GM19467 (cell line): ENCODE results near the gene TGM4.

ENCODE experiments used
- ATAC-seq: cut with Tn5 transposase; IDR thresholded peaks from one replicate; pipeline ENCODE4 v1.9.1; 2021; ENCODE audit warnings: mild to moderate bottlenecking, moderate library complexity; ENCODE audit not compliant: unreplicated experiment

Gene TGM4

DNA sequence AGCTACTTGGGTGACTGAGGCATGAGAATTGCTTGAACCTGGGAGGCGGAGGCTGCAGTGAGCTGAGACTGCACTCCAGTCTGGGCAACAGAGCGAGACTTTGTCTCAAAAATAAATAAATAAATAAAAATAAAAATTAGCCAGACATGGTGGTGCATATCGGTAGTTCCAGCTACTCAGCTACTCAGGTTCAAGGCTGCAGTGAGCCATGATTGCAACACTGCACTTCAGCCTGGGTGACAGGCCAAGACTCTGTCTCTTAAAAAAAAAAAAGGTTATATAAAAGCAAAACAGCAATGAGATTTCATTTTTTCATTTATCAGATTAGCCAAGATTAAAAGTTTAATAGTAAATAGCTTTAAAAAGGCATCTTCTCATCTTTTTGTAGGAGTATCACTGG, 2.9 kb downstream of the TGM4 start:
- ATAC-seq: no peak

- ATAC-seq: no peak
Observed at GRCh38 chr3:44880284-44880683, 5.9 kb downstream of the TGM4 start.

DNA sequence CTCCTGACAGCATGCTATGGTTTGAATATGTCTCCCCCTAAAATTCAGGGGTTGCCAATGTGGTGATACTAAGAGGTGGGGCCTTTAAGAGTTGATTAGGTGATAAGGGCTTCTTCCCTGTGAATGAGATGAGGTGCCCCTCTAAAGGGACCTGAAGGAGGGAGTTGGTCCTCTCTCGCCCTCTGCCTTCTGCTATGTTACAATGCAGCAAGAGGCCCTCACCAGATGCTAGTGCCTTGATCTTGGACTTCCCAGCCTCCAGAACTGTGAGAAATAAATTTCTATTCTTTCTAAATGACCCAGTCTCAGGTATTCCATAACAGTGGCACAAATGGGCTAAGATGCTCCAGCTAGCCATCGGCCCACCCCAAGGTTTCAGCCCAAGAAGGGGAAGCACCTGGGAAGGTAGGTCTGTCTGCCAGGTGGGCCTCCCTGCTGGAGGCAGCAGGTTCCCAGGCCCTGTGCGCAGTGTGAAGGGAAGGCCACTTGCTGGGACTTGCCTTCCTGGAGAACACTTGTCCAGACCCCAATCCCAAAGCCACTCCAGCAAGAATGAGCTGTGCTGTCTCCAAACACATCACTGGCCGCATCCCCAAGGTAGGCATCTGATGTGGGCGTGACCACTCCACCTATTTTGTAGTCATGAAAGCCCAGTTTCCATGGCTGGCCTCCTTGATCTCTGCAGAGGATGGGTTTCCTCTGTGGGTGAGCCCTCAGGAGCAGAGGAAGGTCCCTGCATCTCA, 9.0 kb downstream of the TGM4 start:
- no peak for ATAC-seq

GRCh38 chr3:44883999-44884431, 9.6 kb downstream of the TGM4 start:
- no peak for ATAC-seq

DNA sequence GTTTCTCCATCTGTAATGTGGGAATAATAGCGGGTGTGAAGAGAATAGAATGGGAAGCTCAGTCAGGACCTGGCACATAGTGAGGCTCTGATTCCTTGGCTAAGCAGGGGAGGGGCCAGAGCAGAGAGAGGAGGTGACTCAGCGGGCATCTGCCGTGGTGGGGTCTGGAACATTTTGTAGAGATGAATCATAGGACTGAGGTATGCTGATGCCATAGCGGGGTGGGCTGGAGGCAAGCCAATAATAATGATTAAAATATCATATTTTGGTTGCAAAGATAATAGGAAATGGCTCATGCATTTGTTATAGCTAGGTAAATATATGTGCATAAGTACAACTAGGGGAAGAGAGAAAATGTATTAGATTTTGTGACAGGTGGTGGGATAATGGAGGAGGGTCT, 11.2 kb downstream of the TGM4 start:
- no peak for ATAC-seq

- no peak for ATAC-seq
Observed at GRCh38 chr3:44886561-44886960, 12.2 kb downstream of the TGM4 start.

- no peak for ATAC-seq
Observed at GRCh38 chr3:44887101-44887500, 12.7 kb downstream of the TGM4 start.

- ATAC-seq: no peak
Observed at GRCh38 chr3:44890258-44890657, 15.8 kb downstream of the TGM4 start.

GRCh38 chr3:44890852-44891251, 16.4 kb downstream of the TGM4 start:
- no peak for ATAC-seq

- no peak for ATAC-seq
Observed at GRCh38 chr3:44892689-44893088, 18.3 kb downstream of the TGM4 start.

DNA sequence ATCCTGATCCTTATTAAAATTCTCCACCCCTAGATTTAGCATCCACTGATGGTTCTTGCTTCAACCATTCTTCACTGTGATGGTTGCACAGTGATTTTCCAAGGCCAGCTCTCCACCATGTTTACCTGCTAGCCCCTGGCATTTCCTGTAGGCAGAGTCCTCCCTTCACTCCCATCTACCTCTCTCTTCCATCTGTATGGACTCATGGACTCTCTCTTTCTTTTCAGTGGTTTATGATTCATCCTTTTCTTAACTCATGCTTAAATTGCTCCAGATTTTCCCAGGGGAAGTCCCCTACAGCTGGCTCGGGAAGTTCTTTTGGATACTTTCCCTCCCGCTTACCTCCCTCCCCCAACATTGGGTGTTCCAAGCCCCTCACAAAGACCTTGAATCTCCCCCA, 18.7 kb downstream of the TGM4 start:
- ATAC-seq: no peak

DNA sequence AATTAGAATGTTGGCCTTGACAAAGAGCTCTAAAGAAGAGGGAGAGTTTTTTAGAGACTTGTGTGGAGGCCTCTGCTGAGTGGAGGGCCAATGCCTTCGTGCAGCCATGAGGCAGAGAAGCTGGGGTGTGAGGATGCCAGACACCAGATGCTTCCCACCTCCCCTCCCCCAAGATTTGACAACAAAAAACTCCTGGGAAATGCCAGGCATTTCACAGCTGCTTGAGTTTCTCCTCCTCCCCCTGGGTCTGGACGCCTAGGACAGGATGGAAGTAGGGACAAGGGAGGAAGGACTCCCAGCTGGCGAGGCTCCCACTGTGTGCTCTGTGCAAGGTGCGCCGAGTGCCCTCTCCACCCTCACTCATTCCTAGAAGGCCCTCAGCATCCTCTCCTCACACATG, 20.1 kb downstream of the TGM4 start:
- ATAC-seq: no peak

DNA sequence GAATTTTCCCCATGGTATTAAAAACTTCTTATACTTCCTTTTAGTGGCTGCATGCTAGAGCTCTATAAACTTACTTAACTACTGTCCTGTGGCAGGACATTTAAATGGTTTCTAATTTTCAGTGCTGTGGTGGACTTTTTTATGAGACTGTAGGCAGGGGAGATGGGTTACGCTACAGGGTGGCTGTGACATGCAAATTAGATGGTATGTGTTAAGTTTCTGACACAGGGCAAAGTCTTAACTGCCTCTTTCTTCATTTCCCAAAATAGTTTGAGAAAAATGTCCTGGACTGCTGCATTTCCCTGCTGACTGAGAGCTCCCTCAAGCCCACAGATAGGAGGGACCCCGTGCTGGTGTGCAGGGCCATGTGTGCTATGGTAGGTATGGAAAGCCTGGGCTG, 22.0 kb downstream of the TGM4 start:
- ATAC-seq: no peak

DNA sequence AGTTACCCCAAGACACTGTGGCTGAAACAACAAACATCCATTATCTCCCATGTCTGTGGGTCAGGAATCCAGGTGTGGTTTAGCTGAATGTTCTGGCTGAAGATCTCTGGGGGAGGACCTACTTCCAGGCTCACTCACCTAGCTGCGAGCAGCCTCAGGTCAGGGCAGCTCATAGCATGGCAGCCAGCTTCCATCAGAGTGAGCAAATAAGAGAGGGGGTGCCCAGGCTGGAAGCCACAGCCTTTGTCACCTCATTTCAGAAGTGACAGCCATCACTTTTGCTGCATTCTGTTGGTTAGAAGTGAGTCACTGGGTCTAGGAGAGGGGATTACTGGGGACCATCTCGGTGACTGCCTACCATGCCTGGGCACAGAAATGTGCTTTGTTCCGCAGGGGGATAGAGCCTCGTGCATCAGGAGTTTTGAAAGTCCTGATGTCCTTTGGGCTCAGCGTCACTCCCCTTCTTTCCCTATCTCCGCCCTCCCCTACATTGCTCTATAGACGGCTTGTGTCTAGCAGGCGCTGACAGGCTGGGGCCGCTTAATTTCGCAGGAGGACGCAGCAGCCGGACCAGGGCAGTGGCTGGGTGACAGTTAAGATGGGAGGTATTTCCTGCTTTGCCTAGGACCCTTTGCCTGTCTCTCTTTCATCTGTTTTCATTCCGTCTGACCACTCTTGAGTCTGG, 25.4 kb downstream of the TGM4 start:
- no peak for ATAC-seq

DNA sequence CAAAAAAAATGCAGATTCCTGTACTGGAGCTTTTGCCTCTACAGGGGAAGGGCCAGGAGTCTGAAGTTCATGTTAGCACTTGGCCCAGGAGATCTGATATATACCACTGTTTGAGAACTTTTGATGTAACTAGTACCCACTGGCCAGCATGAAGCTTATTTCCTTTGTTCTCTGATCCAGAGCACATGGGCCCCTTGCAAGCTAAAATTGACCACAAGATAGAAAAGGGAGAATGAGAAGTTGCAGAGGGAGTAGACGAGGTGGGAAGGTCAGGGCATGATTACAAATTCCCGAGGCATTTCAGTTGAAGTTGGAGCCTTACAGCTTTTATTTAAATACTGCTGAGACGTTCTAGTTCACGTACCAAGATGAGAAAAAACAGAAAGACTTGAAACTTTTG, 28.2 kb downstream of the TGM4 start:
- no peak for ATAC-seq

GRCh38 chr3:44903314-44903713, 28.9 kb downstream of the TGM4 start:
- no peak for ATAC-seq

GRCh38 chr3:44903751-44904150, 29.3 kb downstream of the TGM4 start:
- no peak for ATAC-seq

DNA sequence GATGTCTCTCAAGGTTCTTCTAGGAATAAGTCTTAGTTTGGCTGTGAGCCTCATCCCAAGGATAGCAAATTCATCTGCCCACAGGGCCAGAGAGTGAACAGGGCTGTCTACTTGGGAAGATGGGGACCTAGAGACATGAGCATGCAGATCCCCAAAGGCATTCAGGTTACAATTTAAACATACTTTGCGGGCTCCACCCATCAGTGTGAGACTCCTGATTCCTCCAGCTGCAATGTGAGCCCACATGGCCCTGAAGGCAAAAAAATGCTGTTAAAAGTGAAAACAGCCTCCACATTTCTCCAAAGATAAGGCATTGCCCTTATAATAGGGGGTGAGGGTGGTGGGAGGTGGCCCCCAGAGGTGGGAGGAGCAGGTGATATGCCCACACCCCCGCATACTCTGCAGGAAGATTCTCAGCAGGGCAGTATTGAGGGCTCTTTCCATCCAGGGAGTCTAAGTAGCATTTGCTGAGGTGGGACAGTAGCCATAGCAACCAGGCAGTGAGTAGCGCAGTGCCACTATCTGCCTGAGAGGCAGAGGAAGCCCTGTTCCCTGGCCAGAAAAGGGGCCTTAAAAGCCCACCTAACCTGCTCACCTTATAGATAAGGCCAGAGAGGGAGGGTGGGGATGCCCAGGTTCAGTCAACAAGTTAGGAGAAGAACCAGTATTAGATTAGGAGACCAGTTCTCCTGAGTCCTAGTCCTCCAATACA, 31.2 kb downstream of the TGM4 start:
- ATAC-seq: no peak

DNA sequence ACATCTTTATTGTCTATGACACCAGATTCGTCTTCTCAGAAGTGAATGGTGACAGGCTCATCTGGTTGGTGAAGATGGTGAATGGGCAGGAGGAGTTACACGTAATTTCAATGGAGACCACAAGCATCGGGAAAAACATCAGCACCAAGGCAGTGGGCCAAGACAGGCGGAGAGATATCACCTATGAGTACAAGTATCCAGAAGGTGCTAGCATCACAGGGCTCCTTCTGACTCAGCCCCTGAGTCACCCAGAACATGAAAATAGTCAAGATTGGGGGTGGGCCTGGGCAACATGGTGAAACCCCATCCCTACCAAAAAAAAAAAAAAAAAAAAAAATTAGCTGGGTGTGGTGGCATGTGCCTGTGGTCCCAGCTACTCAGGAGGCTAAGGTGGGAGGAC, 32.6 kb downstream of the TGM4 start:
- ATAC-seq: no peak

DNA sequence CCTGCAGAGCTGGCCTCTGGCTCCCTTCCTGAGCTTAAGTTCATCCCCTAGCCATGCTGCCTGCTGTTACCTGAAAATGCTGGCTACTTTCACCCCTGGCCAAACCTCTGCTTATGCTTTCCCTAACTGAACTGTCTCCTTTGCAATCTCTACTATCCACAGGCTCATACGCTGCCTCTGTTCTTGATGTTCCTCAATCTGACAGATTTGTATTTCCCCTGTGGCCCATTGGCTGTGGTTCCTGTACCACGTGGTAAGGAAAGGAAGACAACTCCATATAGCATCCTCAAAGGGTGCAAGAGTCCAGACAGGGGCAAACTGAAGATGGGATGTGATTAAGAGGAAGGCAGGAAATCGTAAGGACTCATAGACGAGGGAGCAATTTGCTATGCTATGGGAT, 33.2 kb downstream of the TGM4 start:
- ATAC-seq: no peak

DNA sequence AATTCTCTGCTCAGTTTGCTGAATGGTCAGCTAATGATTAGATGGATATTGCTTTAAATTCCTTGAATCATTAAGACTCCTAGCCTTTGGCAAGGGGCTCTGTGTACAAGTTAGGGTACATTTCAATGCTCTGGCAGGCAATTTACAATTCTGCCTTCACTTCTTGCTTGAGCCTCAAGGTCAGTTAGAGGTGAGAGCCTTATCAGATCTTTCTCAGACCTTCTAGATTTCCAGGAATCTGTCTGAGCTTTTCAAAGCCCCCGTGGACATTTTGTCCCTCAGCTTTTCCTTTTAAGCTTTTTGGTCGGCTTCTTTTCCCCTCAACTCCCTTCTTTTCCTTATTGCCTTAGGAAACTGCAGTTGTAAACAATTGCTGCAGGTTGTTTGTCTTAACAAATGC, 34.7 kb downstream of the TGM4 start:
- ATAC-seq: no peak

DNA sequence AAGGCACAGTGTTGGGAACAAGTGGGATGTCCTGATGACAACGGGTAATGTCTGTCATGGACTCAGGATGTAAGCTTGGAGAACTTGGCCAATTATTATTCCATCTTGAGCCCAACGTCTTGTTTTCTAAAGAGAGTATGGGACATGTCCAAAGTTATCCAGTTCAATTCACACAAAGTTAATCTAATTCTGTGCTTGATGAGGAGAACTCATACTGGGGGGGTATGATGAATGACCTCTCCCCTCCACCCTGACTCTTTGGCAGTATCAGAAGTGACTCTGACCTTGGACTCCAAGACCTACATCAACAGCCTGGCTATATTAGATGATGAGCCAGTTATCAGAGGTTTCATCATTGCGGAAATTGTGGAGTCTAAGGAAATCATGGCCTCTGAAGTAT, 36.3 kb downstream of the TGM4 start:
- ATAC-seq: no peak
